Pancreas (tissue), 10 donors: ENCODE measurements around the gene SLC16A3. TPM values are rescaled to one million over a fixed set of nuclear protein-coding genes. Genes with fewer than 3 reads are reported as not detected.

Source experiments
- ATAC-seq, 4 donors: fragments of 200-7000 bp; cut with Tn5 transposase; one replicate each; pipeline versions ENCODE4 v1.8.0 to v1.9.1; 2020; ENCODE audit warnings: mild to moderate bottlenecking in 4 of 4, moderate library complexity in 4 of 4
- DNase-seq, 6 donors: peaks; one replicate each; pipeline ENCODE4 v3.0.0-alpha.2; 2020
- FAIRE-seq: peaks from 2 replicates; lab custom pipeline; 2012; peaks lifted over from hg19 to GRCh38; lab: Jason Lieb, UNC
- H3K27ac ChIP-seq, 4 donors: fragments of 200-600 bp; sonication (generic); 1 replicate in 3 of 4; 2 replicates in 1 of 4; pipeline versions ENCODE4 v1.5.0 to v1.8.0; 2020
- H3K27me3 ChIP-seq, 4 donors: fragments of 200-600 bp; one replicate each; pipeline ENCODE4 v1.8.0; 2021
- H3K36me3 ChIP-seq, 3 donors: fragments of 200-600 bp; sonication (generic) in 1 of 3; one replicate each; pipeline versions ENCODE4 v1.5.0 to v1.8.0; 2020 to 2021
- H3K4me1 ChIP-seq, 3 donors: fragments of 200-600 bp; one replicate each; pipeline ENCODE4 v1.8.0; 2021
- H3K4me3 ChIP-seq, 4 donors: fragments of 200-600 bp; sonication (generic) in 2 of 4; one replicate each; pipeline versions ENCODE4 v1.5.0 to v1.8.0; 2020 to 2021
- H3K9me3 ChIP-seq, 4 donors: fragments of 200-600 bp; one replicate each; pipeline ENCODE4 v1.8.0; 2021
- WGBS, 2 donors: extraction: QIAGEN DNeasy Blood & Tissue Kit; methylation state at CpG; one replicate each; pipeline ENCODE4 v1.1.7; 2013; 5-methylcytosine and 5-hydroxymethylcytosine counted together
- intact Hi-C, 3 donors: fragments of 100-400 bp; cut with DNase I; formaldehyde crosslinking; loops; one replicate each; pipeline versions ENCODE4 v1.11.1 to v1.14.2; 2022
- polyA plus RNA-seq, 2 donors: library from polyadenylated mRNA; stranded (reverse); fragments of 200-250 nt; gene quantifications; one replicate each; pipeline ENCODE4 v1.2.3, GENCODE V29; 2013
- total RNA-seq, 6 donors: library from RNA; stranded (reverse); fragmentation: NEBNext Ultra II Directional in 4 of 6; extraction: Animal tissue kit (Norgen Biotek cat#: 25700) in 4 of 6; gene quantifications; one replicate each; pipeline versions ENCODE4 v1.2.1 to v1.2.4, GENCODE V29; 2021 to 2023
- TF ChIP-seq, protein P1 (sequence below), 4 donors: fragments of 200-600 bp; sonication (generic) in 3 of 4; IDR thresholded peaks; one replicate each; pipeline versions ENCODE4 v1.5.0 to v1.8.0; 2021; ENCODE audit warnings: antibody characterized with exemption in 4 of 4
- donor health status: healthy with polysubstance abuse.
- donor health status: DM: no; HTN: no; CAD: no; lungs with moderate emphysema.
- donor health status: DM: no; HTN: no; CAD: no.
- donor health status: control.
- donor health status: control.
- donor health status: Bipolar disorder and iron deficiency.
- donor health status: DM: yes; HTN: yes; CAD: no.
- donor health status: DM: no; HTN: no; CAD: no.
- donor health status: DM: no; HTN: no; CAD: no.
- donor health status: DM: yes; HTN: yes; CAD: no.

SLC16A3 gene
- total and polyA plus RNA-seq, 8 donors = 1.2 to 22.8 (median 3.7) TPM

DNA sequence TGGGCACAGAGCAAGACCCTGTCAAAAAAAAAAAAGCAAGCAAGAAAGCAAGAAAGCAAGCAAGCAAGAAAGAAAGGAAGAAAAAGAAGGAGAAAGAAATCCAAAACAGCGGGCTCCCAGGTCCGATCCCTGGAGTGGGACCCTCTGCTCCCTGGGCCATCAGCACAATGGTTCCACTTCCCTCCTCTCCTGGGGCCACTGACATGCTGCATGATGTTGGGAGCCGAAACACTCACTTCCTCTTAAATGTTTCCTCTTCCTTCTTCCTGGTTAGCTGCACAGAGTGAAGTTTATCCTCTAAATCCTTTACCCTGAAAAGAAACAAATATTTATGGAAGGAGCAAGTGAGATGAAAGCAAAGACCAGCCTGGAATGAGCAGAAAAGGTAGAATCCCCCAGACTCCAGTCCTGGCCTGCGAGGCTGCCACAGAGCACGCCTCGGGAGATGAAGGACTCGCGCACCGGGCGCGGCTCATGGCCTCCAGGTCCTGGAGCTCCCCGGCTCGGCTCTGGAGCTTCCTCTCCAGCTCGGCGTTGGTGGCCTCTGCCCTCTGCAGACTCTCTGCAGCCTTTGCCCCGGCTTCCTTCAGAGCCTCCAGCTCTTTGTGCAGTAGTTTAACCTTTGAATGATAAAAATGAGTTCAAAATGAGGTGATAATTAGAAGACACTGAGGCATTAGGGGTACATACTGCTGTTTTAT lies 35.2 kb upstream of the SLC16A3 start:
- TF ChIP-seq, protein P1, sequence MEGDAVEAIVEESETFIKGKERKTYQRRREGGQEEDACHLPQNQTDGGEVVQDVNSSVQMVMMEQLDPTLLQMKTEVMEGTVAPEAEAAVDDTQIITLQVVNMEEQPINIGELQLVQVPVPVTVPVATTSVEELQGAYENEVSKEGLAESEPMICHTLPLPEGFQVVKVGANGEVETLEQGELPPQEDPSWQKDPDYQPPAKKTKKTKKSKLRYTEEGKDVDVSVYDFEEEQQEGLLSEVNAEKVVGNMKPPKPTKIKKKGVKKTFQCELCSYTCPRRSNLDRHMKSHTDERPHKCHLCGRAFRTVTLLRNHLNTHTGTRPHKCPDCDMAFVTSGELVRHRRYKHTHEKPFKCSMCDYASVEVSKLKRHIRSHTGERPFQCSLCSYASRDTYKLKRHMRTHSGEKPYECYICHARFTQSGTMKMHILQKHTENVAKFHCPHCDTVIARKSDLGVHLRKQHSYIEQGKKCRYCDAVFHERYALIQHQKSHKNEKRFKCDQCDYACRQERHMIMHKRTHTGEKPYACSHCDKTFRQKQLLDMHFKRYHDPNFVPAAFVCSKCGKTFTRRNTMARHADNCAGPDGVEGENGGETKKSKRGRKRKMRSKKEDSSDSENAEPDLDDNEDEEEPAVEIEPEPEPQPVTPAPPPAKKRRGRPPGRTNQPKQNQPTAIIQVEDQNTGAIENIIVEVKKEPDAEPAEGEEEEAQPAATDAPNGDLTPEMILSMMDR (IDR thresholded peaks at IDR 0.05) = no peak
- peak overlapping the region in 1 of 4 donors; percentile 15 for H3K27ac ChIP-seq
- no peak for FAIRE-seq

DNA sequence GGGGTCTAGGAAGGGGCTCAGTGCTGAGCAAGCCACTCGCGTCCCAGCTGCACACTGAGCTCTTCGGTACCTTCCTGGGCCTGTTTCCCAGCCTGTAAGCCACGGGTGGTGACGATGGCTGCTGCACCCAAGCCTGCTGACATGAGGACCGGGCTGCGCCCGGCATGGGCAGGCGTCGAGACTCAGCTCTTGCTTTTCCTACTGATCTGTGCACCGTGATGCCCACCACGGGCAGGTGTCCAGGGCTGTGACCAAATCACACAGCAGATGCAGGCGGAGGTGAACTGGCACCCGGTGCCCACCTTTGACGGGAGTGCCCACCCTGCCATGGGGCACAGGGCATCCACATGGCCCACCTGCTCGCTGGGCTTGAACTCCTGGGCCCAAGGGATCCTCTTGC lies 34.1 kb upstream of the SLC16A3 start:
- H3K4me1 ChIP-seq = no peaks in the 10 kb centered on the region
- H3K9me3 ChIP-seq = no peaks in the 10 kb centered on the region
- FAIRE-seq = no peak
- peaks cover 0 to 37% (median 5%) of the 10 kb centered on the region in 3 donors for H3K36me3 ChIP-seq
- DNase-seq = no peak
- H3K27me3 ChIP-seq = no peaks in the 10 kb centered on the region
- TF ChIP-seq, protein P1 (IDR thresholded peaks at IDR 0.05) = no peak
- WGBS, 2 donors = 93 to 94% methylated on average over 15 to 16 of the region's 16 CpGs
- no peak for ATAC-seq
- no peak overlapping the region for H3K27ac ChIP-seq
- no peak overlapping the region for H3K4me3 ChIP-seq
- intact Hi-C loops = no loop called here

More for the DNA sequence above, 35.2 kb upstream of the SLC16A3 start:
- H3K9me3 ChIP-seq = no peaks in the 10 kb centered on the region
- DNase-seq = no peak
- no peaks in the 10 kb centered on the region for H3K4me1 ChIP-seq
- no peaks in the 10 kb centered on the region for H3K27me3 ChIP-seq
- intact Hi-C loops = no loop called here
- ATAC-seq = peak in 2 of 4 donors; percentile 63 to 72
- H3K4me3 ChIP-seq = no peak overlapping the region
- 87 to 96% methylated on average over 16 of the region's 16 CpGs for WGBS, 2 donors
- peaks cover 0 to 32% (median 5%) of the 10 kb centered on the region in 3 donors for H3K36me3 ChIP-seq

DNA sequence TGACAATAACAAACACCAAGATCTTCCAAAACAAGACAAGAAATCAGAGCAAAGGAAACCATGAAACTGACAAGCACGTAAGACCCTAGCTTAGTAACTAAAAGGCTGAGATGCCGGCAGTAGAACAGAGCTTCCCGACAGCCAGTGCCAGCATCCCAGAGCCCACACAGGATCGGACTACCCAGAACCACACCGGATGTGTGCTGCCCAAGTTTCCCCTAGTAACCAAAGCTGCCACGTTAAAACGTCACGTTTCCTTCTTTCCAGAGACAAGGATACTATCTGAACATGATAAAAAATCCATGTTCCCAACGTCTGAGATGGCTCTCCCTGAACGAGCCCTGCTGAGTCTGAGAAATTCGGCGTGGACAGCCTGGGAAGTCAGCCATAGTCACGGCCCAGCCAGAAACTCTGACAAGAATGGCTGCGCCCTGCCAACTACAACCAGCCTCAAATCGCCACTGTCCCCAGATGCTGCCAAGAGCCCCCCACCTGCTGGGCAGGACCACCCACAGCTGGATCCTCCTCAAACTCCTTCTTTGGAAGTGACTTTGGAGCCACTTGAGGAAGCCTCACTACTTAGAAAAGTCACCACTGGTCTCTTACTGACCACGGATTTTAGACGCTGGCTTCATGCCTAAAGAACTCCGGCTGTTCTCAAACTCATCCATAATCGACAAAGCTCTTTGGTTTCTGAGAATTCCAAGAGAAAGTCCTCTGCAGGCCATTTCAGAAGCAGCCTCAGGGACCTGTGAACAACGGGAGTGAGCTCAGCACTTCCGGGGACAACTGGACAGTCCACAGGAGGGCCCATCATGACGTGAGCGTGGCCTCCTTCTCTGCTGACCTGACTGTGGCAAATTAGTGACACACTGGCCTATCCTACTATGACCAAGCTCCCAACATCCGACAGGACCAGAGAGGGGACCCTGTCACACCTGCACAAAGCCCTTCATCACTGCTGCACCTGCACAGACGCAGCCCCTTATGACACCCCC lies 32.9 kb upstream of the SLC16A3 start:
- H3K4me1 ChIP-seq = no peaks in the 10 kb centered on the region
- no peak for FAIRE-seq
- no peak for ATAC-seq
- H3K27me3 ChIP-seq = no peaks in the 10 kb centered on the region
- no peak overlapping the region for H3K4me3 ChIP-seq
- intact Hi-C loops = no loop called here
- no peak overlapping the region for H3K27ac ChIP-seq
- H3K9me3 ChIP-seq = no peaks in the 10 kb centered on the region
- H3K36me3 ChIP-seq = peaks cover 0 to 44% (median 5%) of the 10 kb centered on the region in 3 donors
- TF ChIP-seq, protein P1 (IDR thresholded peaks at IDR 0.05) = no peak
- no peak for DNase-seq
- 81 to 84% methylated on average over 25 of the region's 25 CpGs for WGBS, 2 donors

DNA sequence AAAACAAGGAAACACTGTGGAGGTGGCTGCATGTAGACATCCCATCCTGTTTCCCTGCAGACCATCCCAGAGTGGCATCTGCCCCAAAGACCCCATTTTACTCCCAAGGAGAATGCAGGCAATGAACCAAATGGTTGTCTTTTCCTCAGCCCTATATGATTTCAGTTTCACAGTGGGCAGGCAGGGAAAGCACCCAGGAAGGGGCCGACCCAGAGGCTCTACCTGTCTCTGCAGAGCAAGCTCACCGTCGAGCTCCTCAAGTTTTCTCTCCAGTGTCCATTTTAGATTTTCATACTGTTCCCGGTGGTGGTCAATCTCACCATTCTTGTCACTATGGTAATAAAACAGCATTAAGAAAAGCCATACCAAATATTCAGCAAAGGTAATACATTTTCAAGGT lies 30.8 kb upstream of the SLC16A3 start:
- H3K36me3 ChIP-seq = peaks cover 0 to 45% (median 5%) of the 10 kb centered on the region in 3 donors
- no peak overlapping the region for H3K4me3 ChIP-seq
- ATAC-seq = no peak
- WGBS, 2 donors = 87 to 94% methylated on average over 4 of the region's 4 CpGs
- TF ChIP-seq, protein P1 (IDR thresholded peaks at IDR 0.05) = no peak
- H3K9me3 ChIP-seq = no peaks in the 10 kb centered on the region
- H3K27me3 ChIP-seq = no peaks in the 10 kb centered on the region
- H3K27ac ChIP-seq = no peak overlapping the region
- no peak for DNase-seq
- no peak for FAIRE-seq
- intact Hi-C loops = no loop called here
- H3K4me1 ChIP-seq = no peaks in the 10 kb centered on the region
